DOHH2 (cell line): Measurements from ENCODE around the gene MARVELD2.

Experiments
- EZH2phosphoT487 ChIP-seq: fragments of 200-600 bp; sonication (generic); IDR thresholded peaks from 2 replicates; pipeline ENCODE4 v1.6.1; 2017; ENCODE audit warnings: borderline replicate concordance, mild to moderate bottlenecking, antibody characterized with exemption, low read length, moderate library complexity, mixed read lengths
- TF ChIP-seq, protein P1 (sequence below): fragments of 200-600 bp; sonication (generic); IDR thresholded peaks from one replicate; pipeline ENCODE4 v1.5.1; 2014; ENCODE audit warnings: antibody characterized with exemption, mild to moderate bottlenecking, low read depth, low read length; ENCODE audit not compliant: poor library complexity, severe bottlenecking

GRCh38 chr5:69492391-69492922, 77.5 kb downstream of the MARVELD2 start, which contains the start of gene OCLN:
- TF ChIP-seq, protein P1, sequence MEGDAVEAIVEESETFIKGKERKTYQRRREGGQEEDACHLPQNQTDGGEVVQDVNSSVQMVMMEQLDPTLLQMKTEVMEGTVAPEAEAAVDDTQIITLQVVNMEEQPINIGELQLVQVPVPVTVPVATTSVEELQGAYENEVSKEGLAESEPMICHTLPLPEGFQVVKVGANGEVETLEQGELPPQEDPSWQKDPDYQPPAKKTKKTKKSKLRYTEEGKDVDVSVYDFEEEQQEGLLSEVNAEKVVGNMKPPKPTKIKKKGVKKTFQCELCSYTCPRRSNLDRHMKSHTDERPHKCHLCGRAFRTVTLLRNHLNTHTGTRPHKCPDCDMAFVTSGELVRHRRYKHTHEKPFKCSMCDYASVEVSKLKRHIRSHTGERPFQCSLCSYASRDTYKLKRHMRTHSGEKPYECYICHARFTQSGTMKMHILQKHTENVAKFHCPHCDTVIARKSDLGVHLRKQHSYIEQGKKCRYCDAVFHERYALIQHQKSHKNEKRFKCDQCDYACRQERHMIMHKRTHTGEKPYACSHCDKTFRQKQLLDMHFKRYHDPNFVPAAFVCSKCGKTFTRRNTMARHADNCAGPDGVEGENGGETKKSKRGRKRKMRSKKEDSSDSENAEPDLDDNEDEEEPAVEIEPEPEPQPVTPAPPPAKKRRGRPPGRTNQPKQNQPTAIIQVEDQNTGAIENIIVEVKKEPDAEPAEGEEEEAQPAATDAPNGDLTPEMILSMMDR, result no peak
- no peak for TF ChIP-seq EZH2phosphoT487
